SK-N-SH treated with all-trans-retinoic acid at 6 μM for 48 hours (cell line): ENCODE measurements around the gene CNNM3.
A peak's percentile ranks its signal among the peaks of the same experiment; 100 is the strongest.

ENCODE experiments used
- ATAC-seq: fragments of 200-7000 bp; cut with Tn5 transposase; 3 replicates; pipeline ENCODE4 v1.9.1; 2020; ENCODE audit warnings: mild to moderate bottlenecking, moderate library complexity
- ARNTL ChIP-seq: fragments of 450-650 bp; formaldehyde crosslinking; IDR thresholded peaks from 2 replicates; pipeline ENCODE4 v1.5.0; 2020; ENCODE audit warnings: low read depth, mild to moderate bottlenecking, moderate library complexity, borderline replicate concordance
- BACH2 ChIP-seq: fragments of 250-450 bp; sonication (Bioruptor Pico); IDR thresholded peaks from 2 replicates; pipeline ENCODE4 v1.9.0; 2021; ENCODE audit warnings: mild to moderate bottlenecking, borderline replicate concordance
- CREB5 ChIP-seq: fragments of 250-450 bp; sonication (Bioruptor Pico); IDR thresholded peaks from 2 replicates; pipeline ENCODE4 v1.5.1; 2020; ENCODE audit warnings: low read depth, mild to moderate bottlenecking, moderate library complexity
- CSRNP3 ChIP-seq: fragments of 250-450 bp; sonication (Bioruptor Pico); IDR thresholded peaks from 2 replicates; pipeline ENCODE4 v1.5.1; 2021; ENCODE audit warnings: mild to moderate bottlenecking, moderate library complexity
- ESRRG ChIP-seq: fragments of 250-450 bp; sonication (Bioruptor Pico); IDR thresholded peaks from 2 replicates; pipeline ENCODE4 v1.6.1; 2021; ENCODE audit warnings: mild to moderate bottlenecking
- GLIS3 ChIP-seq: fragments of 250-450 bp; sonication (Bioruptor Pico); IDR thresholded peaks from 2 replicates; pipeline ENCODE4 v1.5.0; 2020; ENCODE audit warnings: mild to moderate bottlenecking, moderate library complexity
- ISL1 ChIP-seq: fragments of 250-450 bp; sonication (Bioruptor Pico); IDR thresholded peaks from 2 replicates; pipeline ENCODE4 v2.1.2; 2022; ENCODE audit warnings: mild to moderate bottlenecking, moderate library complexity
- PATZ1 ChIP-seq: fragments of 250-450 bp; sonication (Bioruptor Pico); IDR thresholded peaks from 2 replicates; pipeline ENCODE4 v1.8.0; 2020; ENCODE audit warnings: mild to moderate bottlenecking, moderate library complexity, borderline replicate concordance
- POU6F1 ChIP-seq: fragments of 250-450 bp; sonication (Bioruptor Pico); IDR thresholded peaks from 2 replicates; pipeline ENCODE4 v1.8.0; 2021; ENCODE audit warnings: low read depth, mild to moderate bottlenecking, moderate library complexity, borderline replicate concordance
- PPARA ChIP-seq: fragments of 250-450 bp; sonication (Bioruptor Pico); IDR thresholded peaks from 2 replicates; pipeline ENCODE4 v1.5.0; 2020; ENCODE audit warnings: mild to moderate bottlenecking, borderline replicate concordance
- RARB ChIP-seq: fragments of 250-450 bp; sonication (Bioruptor Pico); IDR thresholded peaks from 2 replicates; pipeline ENCODE4 v1.8.0; 2021; ENCODE audit warnings: mild to moderate bottlenecking, moderate library complexity
- SNAI2 ChIP-seq: fragments of 250-450 bp; sonication (Bioruptor Pico); IDR thresholded peaks from 2 replicates; pipeline ENCODE4 v1.5.0; 2020; ENCODE audit warnings: mild to moderate bottlenecking, moderate library complexity
- TCF4 ChIP-seq: fragments of 250-450 bp; sonication (Bioruptor Pico); IDR thresholded peaks from 2 replicates; pipeline ENCODE4 v1.8.0; 2021; ENCODE audit warnings: mild to moderate bottlenecking, moderate library complexity, borderline replicate concordance
- TOX ChIP-seq: fragments of 250-450 bp; sonication (Bioruptor Pico); IDR thresholded peaks from 2 replicates; pipeline ENCODE4 v1.8.0; 2021; ENCODE audit warnings: mild to moderate bottlenecking, moderate library complexity, borderline replicate concordance
- TSHZ2 ChIP-seq: fragments of 250-450 bp; sonication (Bioruptor Pico); IDR thresholded peaks from 2 replicates; pipeline ENCODE4 v1.5.0; 2020; ENCODE audit warnings: mild to moderate bottlenecking, moderate library complexity
- ZC3H10 ChIP-seq: fragments of 250-450 bp; sonication (Bioruptor Pico); IDR thresholded peaks from 2 replicates; pipeline ENCODE4 v1.5.1; 2021; ENCODE audit warnings: mild to moderate bottlenecking, moderate library complexity
- ZFP3 ChIP-seq: fragments of 250-450 bp; sonication (Bioruptor Pico); IDR thresholded peaks from 2 replicates; pipeline ENCODE4 v1.5.0; 2020; ENCODE audit warnings: mild to moderate bottlenecking, moderate library complexity
- ZFP30 ChIP-seq: fragments of 450-650 bp; formaldehyde crosslinking; IDR thresholded peaks from 2 replicates; pipeline ENCODE4 v1.5.0; 2022; ENCODE audit warnings: mild to moderate bottlenecking, moderate library complexity
- ZNF565 ChIP-seq: fragments of 450-650 bp; formaldehyde crosslinking; conservative IDR thresholded peaks from 2 replicates; pipeline ENCODE4 v1.5.0; 2020; ENCODE audit warnings: low read depth, mild to moderate bottlenecking, moderate library complexity
- ZNF70 ChIP-seq: fragments of 450-650 bp; formaldehyde crosslinking; IDR thresholded peaks from 2 replicates; pipeline ENCODE4 v1.5.0; 2020; ENCODE audit warnings: mild to moderate bottlenecking, moderate library complexity
- ZNF8 ChIP-seq: fragments of 450-650 bp; formaldehyde crosslinking; IDR thresholded peaks from 2 replicates; pipeline ENCODE4 v1.5.0; 2020; ENCODE audit warnings: mild to moderate bottlenecking, moderate library complexity

CNNM3 gene

GRCh38 chr2:96859099-96859649 is 43.1 kb downstream of the CNNM3 start:
- TF ChIP-seq TOX (CRISPR knock-in tag) (no peak), CREB5 (CRISPR knock-in tag) (peak; percentile 39; the same call in 1 of the 2 replicates)
- TF ChIP-seq, all 23 proteins: peak for 1
- no peak for ATAC-seq

- TF ChIP-seq TCF4 (CRISPR knock-in tag) = no peak
- no peak for TF ChIP-seq ESRRG (CRISPR knock-in tag)
- no peak for TF ChIP-seq ZC3H10
- no peak for TF ChIP-seq ZNF8 (CRISPR knock-in tag)
- TF ChIP-seq GLIS3 = no peak
- TF ChIP-seq ZNF565 = no peak
- TF ChIP-seq ZNF70 = no peak
- TF ChIP-seq POU6F1 (CRISPR knock-in tag) = no peak
- no peak for TF ChIP-seq CSRNP3 (CRISPR knock-in tag)
- no peak for TF ChIP-seq CREB5 (CRISPR knock-in tag)
- TF ChIP-seq ARNTL (CRISPR knock-in tag) = no peak
- TF ChIP-seq SNAI2 = no peak
- TF ChIP-seq ZFP30 (CRISPR knock-in tag) = no peak
- no peak for TF ChIP-seq ISL1 (CRISPR knock-in tag)
- no peak for TF ChIP-seq BACH2 (CRISPR knock-in tag)
- no peak for TF ChIP-seq PPARA
- no peak for TF ChIP-seq PATZ1 (CRISPR knock-in tag)
- no peak for TF ChIP-seq ZFP3 (CRISPR knock-in tag)
- TF ChIP-seq RARB = no peak
- no peak for TF ChIP-seq TSHZ2 (CRISPR knock-in tag)
- ATAC-seq = no peak
Measured at GRCh38 chr2:96859681-96860064, 43.6 kb downstream of the CNNM3 start.
